Measurements from ENCODE around the gene SEM1.

GRCh38 chr7:96679886-96680285 lies 29.8 kb downstream of the SEM1 start:
- TF ChIP-seq POLR2A (IDR thresholded peaks at IDR 0.05; ENCODE audit: low read length): no peak
- TF ChIP-seq GATA1 (IDR thresholded peaks at IDR 0.05; ENCODE audit: low read depth, low read length): no peak

Data from erythroblast (primary cell).